ENCODE results near the gene TMEM41B.
"Not testable (repeated sequence)": the region's sequence is repeated elsewhere in the genome, so short reads cannot be mapped to it uniquely, and the experiment has no call there.

TMEM41B gene

GRCh38 chr11:9314291-9315077, at the start of gene TMEM41B:
TMEM41B (minus strand) TSS chr11:9314593; CDS start chr11:9314441, 152 bp downstream.
- Mint-ChIP-seq H3K9me3 (no peaks in the 10 kb centered on the region), H3K27me3 (peaks cover 13% of the 10 kb centered on the region), H3K27ac (peak within 1 kb of the TSS; percentile 100), H3K4me1 (peaks cover 31% of the 10 kb centered on the region), H3K4me3 (peak within 1 kb of the TSS; percentile 100)
- DNase-seq (peak; percentile 100), ATAC-seq (peak; percentile 95)

- ATAC-seq, result no peak
- Mint-ChIP-seq H3K27ac (peak overlapping the region in 1 of 2 donors; percentile 61), H3K9me3 (no peaks in the 10 kb centered on the region), H3K27me3 (no peaks in the 10 kb centered on the region), H3K4me1 (peaks cover 39% of the 10 kb centered on the region), H3K4me3 (peak overlapping the region; percentile 10 to 54)
- DNase-seq, result no peak
Observed at GRCh38 chr11:9362393-9362863, 48.0 kb upstream of the TMEM41B start.

GRCh38 chr11:9360862-9361622, 46.6 kb upstream of the TMEM41B start:
- not testable (repeated sequence) for H3K4me3 Mint-ChIP-seq, H3K27me3 Mint-ChIP-seq, ATAC-seq, DNase-seq, H3K9me3 Mint-ChIP-seq
- Mint-ChIP-seq H3K4me1 (peaks cover 39% of the 10 kb centered on the region), H3K27ac (peak overlapping the region in 1 of 2 donors; percentile 0)

DNA sequence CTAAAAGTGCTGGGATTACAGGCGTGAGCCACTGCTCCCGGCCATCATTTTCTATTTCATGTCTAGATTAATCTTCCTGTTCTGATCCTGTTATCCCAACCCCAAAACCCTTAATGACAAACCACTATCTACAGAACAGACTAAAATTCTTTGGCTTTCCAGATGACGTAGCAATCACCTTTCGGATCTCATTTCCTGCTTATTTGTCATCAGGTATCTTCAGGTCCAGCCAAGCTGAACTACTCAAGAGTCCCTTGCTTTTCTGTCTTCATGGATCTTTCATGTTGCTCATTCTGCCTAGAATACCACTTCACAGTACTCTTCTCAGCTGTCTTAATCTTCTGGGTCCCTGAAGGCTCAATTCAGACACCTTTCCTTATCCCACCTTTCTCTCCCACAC, 42.6 kb upstream of the TMEM41B start:
- ATAC-seq (no peak), DNase-seq (no peak)
- Mint-ChIP-seq H3K27ac (no peak overlapping the region), H3K27me3 (no peaks in the 10 kb centered on the region), H3K4me1 (peaks cover 9% of the 10 kb centered on the region), H3K9me3 (no peaks in the 10 kb centered on the region), H3K4me3 (no peak overlapping the region)

- Mint-ChIP-seq H3K9me3 (no peaks in the 10 kb centered on the region), H3K27ac (no peak overlapping the region), H3K4me1 (peaks cover 15% of the 10 kb centered on the region), H3K27me3 (no peaks in the 10 kb centered on the region), H3K4me3 (no peak overlapping the region)
- no peak for DNase-seq
- no peak for ATAC-seq
Observed at GRCh38 chr11:9351321-9351881, 37.0 kb upstream of the TMEM41B start.

- not testable (repeated sequence) for H3K27me3 Mint-ChIP-seq, H3K27ac Mint-ChIP-seq, DNase-seq, H3K4me3 Mint-ChIP-seq, H3K9me3 Mint-ChIP-seq, ATAC-seq
- peaks cover 25% of the 10 kb centered on the region for H3K4me1 Mint-ChIP-seq
Observed at GRCh38 chr11:9347779-9348178, 33.4 kb upstream of the TMEM41B start.

DNA sequence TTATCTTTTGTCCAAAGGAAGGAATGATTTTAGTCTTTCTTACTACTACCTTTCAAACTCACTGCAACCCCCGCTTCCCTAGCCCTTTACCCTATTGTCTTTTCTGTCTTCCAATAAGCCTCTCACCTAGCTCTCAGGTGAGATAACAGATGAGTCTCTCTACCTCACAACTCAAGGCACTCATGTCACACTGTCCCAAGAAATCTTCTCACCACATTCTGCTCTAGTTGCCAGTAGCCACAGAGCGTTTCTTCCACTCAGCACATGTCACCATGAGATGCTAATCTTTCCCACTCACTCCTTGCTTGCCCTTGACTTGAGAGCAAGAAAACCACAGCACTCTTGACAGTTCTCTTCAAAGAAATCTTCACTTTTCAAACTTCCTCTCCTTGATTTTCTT, 32.7 kb upstream of the TMEM41B start:
- Mint-ChIP-seq H3K9me3 (no peaks in the 10 kb centered on the region), H3K4me3 (no peak overlapping the region), H3K27me3 (no peaks in the 10 kb centered on the region), H3K4me1 (peaks cover 25% of the 10 kb centered on the region), H3K27ac (no peak overlapping the region)
- DNase-seq (no peak), ATAC-seq (no peak)

- Mint-ChIP-seq H3K27me3 (no peaks in the 10 kb centered on the region), H3K9me3 (no peaks in the 10 kb centered on the region), H3K4me1 (peaks cover 25% of the 10 kb centered on the region), H3K4me3 (no peak overlapping the region), H3K27ac (no peak overlapping the region)
- ATAC-seq, result no peak
- no peak for DNase-seq
Observed at GRCh38 chr11:9344061-9344680, 29.8 kb upstream of the TMEM41B start.

DNA sequence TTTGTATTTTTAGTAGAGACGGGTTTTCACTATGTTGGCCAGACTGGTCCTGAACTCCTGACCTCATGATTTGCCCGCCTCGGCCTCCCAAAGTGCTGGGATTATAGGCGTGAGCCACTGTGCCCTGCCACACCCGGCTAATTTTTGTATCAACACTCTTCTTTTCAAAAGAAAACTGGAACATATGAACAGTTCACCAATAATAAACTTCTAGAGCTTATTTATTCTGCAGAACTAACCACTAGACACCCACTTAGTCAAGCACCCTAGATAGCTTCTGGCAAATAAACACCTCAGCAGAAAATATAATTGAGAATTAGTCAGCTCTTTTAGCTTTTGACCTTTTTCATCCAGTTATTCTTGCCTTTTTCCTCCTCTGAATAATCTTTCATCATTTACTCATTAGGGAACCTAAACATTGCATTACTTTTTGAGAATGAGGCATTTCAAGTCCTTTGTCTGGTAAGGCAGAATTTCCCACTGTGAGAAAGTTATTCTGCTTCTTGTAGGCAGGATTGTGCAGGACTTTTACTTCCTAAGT, 27.3 kb upstream of the TMEM41B start:
- no peak for DNase-seq

DNA sequence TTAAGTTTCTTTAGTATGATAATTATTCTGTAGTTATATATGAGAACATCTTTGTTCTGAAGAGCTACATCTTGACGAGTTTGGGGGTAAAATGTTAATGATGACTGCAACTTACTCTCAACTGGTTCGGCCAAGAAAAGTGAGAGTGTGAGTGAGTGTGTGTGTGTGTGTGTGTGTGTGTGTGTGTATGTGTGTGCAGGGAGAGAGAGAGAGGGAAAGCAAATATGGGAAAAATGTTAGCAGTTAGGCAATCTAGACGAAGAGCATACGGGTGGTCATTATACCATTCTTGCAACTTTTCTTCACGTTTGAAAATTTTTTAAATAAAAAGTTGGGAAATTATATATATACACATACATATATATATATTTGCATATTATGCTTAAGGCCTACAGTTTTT, 18.3 kb upstream of the TMEM41B start:
- DNase-seq, result no peak
- Mint-ChIP-seq H3K27me3 (no peaks in the 10 kb centered on the region), H3K4me1 (peaks cover 10% of the 10 kb centered on the region), H3K9me3 (no peaks in the 10 kb centered on the region), H3K27ac (no peak overlapping the region), H3K4me3 (no peak overlapping the region)
- ATAC-seq, result no peak

More for the DNA sequence above, 27.3 kb upstream of the TMEM41B start:
- H3K4me1 Mint-ChIP-seq, result peaks cover 10% of the 10 kb centered on the region
- no peaks in the 10 kb centered on the region for H3K9me3 Mint-ChIP-seq
- H3K27me3 Mint-ChIP-seq, result no peaks in the 10 kb centered on the region
- no peak overlapping the region for H3K27ac Mint-ChIP-seq
- H3K4me3 Mint-ChIP-seq, result no peak overlapping the region
- no peak for ATAC-seq

DNA sequence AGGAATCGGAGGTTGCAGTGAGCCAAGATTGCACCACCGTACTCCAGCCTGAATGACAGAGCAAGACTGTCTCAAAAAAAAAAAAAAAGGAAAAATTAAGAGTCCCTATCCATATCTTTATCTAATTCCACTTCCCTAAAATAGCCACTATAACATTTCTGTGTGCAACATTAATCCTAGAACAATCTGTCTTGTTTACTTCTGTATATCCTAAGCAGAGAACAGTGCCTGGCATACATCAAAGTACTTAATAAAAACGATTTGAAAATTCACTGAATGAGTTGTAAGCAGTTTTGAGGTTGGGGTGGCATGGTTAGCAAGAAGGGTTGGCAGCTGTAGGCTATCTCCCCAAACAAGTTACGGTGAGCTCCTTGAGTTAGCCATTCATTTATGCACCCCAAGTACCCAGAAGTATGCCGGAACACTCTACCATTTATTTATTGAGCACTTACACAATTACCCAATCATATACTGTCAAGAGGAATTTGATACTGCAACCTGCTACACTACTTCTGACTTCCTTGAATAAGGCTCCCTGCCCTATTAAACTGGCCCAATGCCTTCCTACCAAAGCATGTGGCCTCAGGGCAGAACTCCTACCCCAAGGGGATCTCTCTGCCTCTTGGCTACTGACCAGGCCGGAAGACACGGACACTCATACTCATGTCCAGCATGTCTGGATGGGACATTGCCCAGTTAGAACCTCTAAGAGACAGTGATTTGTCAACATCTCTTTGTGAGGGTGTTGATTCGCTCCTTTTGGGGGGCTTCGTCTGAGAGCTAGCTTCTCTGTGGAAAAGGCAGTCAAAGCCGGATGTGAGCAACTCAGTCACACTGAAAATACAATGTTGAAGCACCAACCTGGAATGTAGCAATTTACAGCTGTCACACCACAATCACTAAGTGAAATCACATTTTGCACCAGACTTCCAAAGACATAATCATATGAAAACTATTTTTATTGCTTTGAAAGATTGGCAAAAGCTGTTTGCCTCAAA, 16.3 kb upstream of the TMEM41B start:
- Mint-ChIP-seq H3K4me3 (no peak overlapping the region), H3K27ac (no peak overlapping the region), H3K9me3 (no peaks in the 10 kb centered on the region), H3K4me1 (peaks cover 10% of the 10 kb centered on the region), H3K27me3 (no peaks in the 10 kb centered on the region)
- DNase-seq (no peak), ATAC-seq (no peak)

- peaks cover 0 to 4% of the 10 kb centered on the region in 2 donors for H3K9me3 Mint-ChIP-seq
- H3K27me3 Mint-ChIP-seq, result peaks cover 13% of the 10 kb centered on the region
- no peaks in the 10 kb centered on the region for H3K4me1 Mint-ChIP-seq
- no peak overlapping the region for H3K27ac Mint-ChIP-seq
- DNase-seq (peak in 1 of 2 donors; percentile 25), ATAC-seq (peak; percentile 77)
- H3K4me3 Mint-ChIP-seq, result no peak overlapping the region
Observed at GRCh38 chr11:9320047-9320446, 5.7 kb upstream of the TMEM41B start.

GRCh38 chr11:9319377-9320001, 5.1 kb upstream of the TMEM41B start:
- not testable (repeated sequence) for DNase-seq, H3K4me1 Mint-ChIP-seq, H3K9me3 Mint-ChIP-seq, ATAC-seq, H3K27ac Mint-ChIP-seq, H3K4me3 Mint-ChIP-seq
- H3K27me3 Mint-ChIP-seq, result peaks cover 13% of the 10 kb centered on the region
